WTC11 (cell line): ENCODE measurements around the gene IRAK2. TPM values are rescaled to one million over a fixed set of nuclear protein-coding genes. Genes with fewer than 3 reads are reported as not detected.

Experiments used
- ATAC-seq: fragments of 200-7000 bp; cut with Tn5 transposase; 2 replicates; pipeline ENCODE4 v1.10.0; 2021; ENCODE audit warnings: mild to moderate bottlenecking, moderate library complexity
- CTCF ChIA-PET: fragments of 300-600 bp; sonication (Branson Sonifier 250); formaldehyde crosslinking; loops from one replicate; lab custom pipeline; 2021; ENCODE audit warnings: antibody characterized with exemption; lab: Charles Lee
- POLR2A ChIA-PET: fragments of 350-600 bp; sonication (Branson Sonifier 250); formaldehyde crosslinking; loops from one replicate; lab custom pipeline; 2021; ENCODE audit warnings: antibody characterized with exemption; lab: Charles Lee
- DNase-seq: peaks from one replicate; pipeline ENCODE4 v3.0.0; 2021; ENCODE audit warnings: low spot score
- H3K27ac Mint-ChIP-seq: 2 replicates; pipeline ENCODE4 v1.8.0; 2021; ENCODE audit warnings: mixed read lengths
- H3K27me3 Mint-ChIP-seq: 2 replicates; pipeline ENCODE4 v1.8.0; 2021; ENCODE audit warnings: low read depth, mild to moderate bottlenecking, moderate library complexity, mixed read lengths
- H3K36me3 Mint-ChIP-seq: 2 replicates; pipeline ENCODE4 v1.8.0; 2021; ENCODE audit warnings: mixed read lengths
- H3K4me1 Mint-ChIP-seq: 2 replicates; pipeline ENCODE4 v1.8.0; 2022; ENCODE audit warnings: mixed read lengths
- H3K4me3 Mint-ChIP-seq: 2 replicates; pipeline ENCODE4 v1.8.0; 2021; ENCODE audit warnings: mild to moderate bottlenecking, moderate library complexity, mixed read lengths
- H3K9me3 Mint-ChIP-seq: 2 replicates; pipeline ENCODE4 v1.8.0; 2021; ENCODE audit warnings: mixed read lengths
- ARID4B ChIP-seq: sonication (generic); formaldehyde crosslinking; IDR thresholded peaks from 2 replicates; pipeline ENCODE4 v1.8.0; 2023; ENCODE audit warnings: missing genetic modification reagents, mild to moderate bottlenecking, borderline replicate concordance
- ATF3 ChIP-seq: sonication (generic); formaldehyde crosslinking; conservative IDR thresholded peaks from 2 replicates; pipeline ENCODE4 v1.8.1; 2022; ENCODE audit warnings: mild to moderate bottlenecking, missing genetic modification reagents
- ATF6 ChIP-seq: sonication (generic); formaldehyde crosslinking; IDR thresholded peaks from 2 replicates; pipeline ENCODE4 v1.8.1; 2023; ENCODE audit warnings: mild to moderate bottlenecking, missing genetic modification reagents
- EMX1 ChIP-seq: fragments of 250-450 bp; sonication (Bioruptor Pico); IDR thresholded peaks from 2 replicates; pipeline ENCODE4 v1.8.0; 2021; ENCODE audit warnings: mild to moderate bottlenecking
- ESRRA ChIP-seq: sonication (generic); formaldehyde crosslinking; IDR thresholded peaks from 2 replicates; pipeline ENCODE4 v1.8.1; 2022; ENCODE audit warnings: mild to moderate bottlenecking, missing genetic modification reagents, borderline replicate concordance
- ETV6 ChIP-seq: sonication (generic); formaldehyde crosslinking; IDR thresholded peaks from 2 replicates; pipeline ENCODE4 v1.8.1; 2022; ENCODE audit warnings: mild to moderate bottlenecking, missing genetic modification reagents
- GRHL2 ChIP-seq: fragments of 250-450 bp; sonication (Bioruptor Pico); IDR thresholded peaks from 2 replicates; pipeline ENCODE4 v1.8.0; 2022; ENCODE audit warnings: mild to moderate bottlenecking, moderate library complexity; ENCODE audit not compliant: insufficient replicate concordance, severe bottlenecking
- HMGXB4 ChIP-seq: sonication (generic); formaldehyde crosslinking; IDR thresholded peaks from 2 replicates; pipeline ENCODE4 v1.8.1; 2023; ENCODE audit warnings: mild to moderate bottlenecking, moderate library complexity, missing genetic modification reagents
- JUN ChIP-seq: sonication (generic); formaldehyde crosslinking; IDR thresholded peaks from 2 replicates; pipeline ENCODE4 v1.8.0; 2023; ENCODE audit warnings: mild to moderate bottlenecking, missing genetic modification reagents
- KAT7 ChIP-seq: sonication (generic); formaldehyde crosslinking; IDR thresholded peaks from 2 replicates; pipeline ENCODE4 v1.8.1; 2023; ENCODE audit warnings: missing genetic modification reagents, mild to moderate bottlenecking, borderline replicate concordance
- NR2C2 ChIP-seq: sonication (generic); formaldehyde crosslinking; IDR thresholded peaks from 2 replicates; pipeline ENCODE4 v1.8.0; 2022; ENCODE audit warnings: mild to moderate bottlenecking, missing genetic modification reagents
- PREB ChIP-seq: sonication (generic); formaldehyde crosslinking; IDR thresholded peaks from 2 replicates; pipeline ENCODE4 v1.8.1; 2022; ENCODE audit warnings: mild to moderate bottlenecking, missing genetic modification reagents, moderate library complexity, borderline replicate concordance
- PRRX2 ChIP-seq: fragments of 250-450 bp; sonication (Bioruptor Pico); IDR thresholded peaks from 2 replicates; pipeline ENCODE4 v1.8.0; 2021; ENCODE audit warnings: mild to moderate bottlenecking
- RORB ChIP-seq: fragments of 250-450 bp; sonication (Bioruptor Pico); IDR thresholded peaks from 2 replicates; pipeline ENCODE4 v1.9.0; 2021; ENCODE audit warnings: mild to moderate bottlenecking
- SP1 ChIP-seq: sonication (generic); formaldehyde crosslinking; conservative IDR thresholded peaks from 2 replicates; pipeline ENCODE4 v1.8.1; 2022; ENCODE audit warnings: missing genetic modification reagents
- TEAD4 ChIP-seq: sonication (generic); formaldehyde crosslinking; IDR thresholded peaks from 2 replicates; pipeline ENCODE4 v1.8.0; 2022; ENCODE audit warnings: mild to moderate bottlenecking, missing genetic modification reagents
- ZNF219 ChIP-seq: sonication (generic); formaldehyde crosslinking; IDR thresholded peaks from 2 replicates; pipeline ENCODE4 v1.8.0; 2023; ENCODE audit warnings: missing genetic modification reagents, mild to moderate bottlenecking, borderline replicate concordance
- ZNF263 ChIP-seq: sonication (generic); formaldehyde crosslinking; IDR thresholded peaks from 2 replicates; pipeline ENCODE4 v1.8.1; 2022; ENCODE audit warnings: low read depth, mild to moderate bottlenecking, moderate library complexity, missing genetic modification reagents
- ZNF425 ChIP-seq: fragments of 250-450 bp; sonication (Bioruptor Pico); conservative IDR thresholded peaks from 2 replicates; pipeline ENCODE4 v1.9.0; 2021; ENCODE audit warnings: mild to moderate bottlenecking
- total RNA-seq: library from RNA; stranded (reverse); gene quantifications from 3 replicates; pipeline ENCODE4 v1.2.3, GENCODE V29; 2021

Gene IRAK2
- total RNA-seq, 1 experiment from 2014 or later, result 1.4 TPM

- TF ChIP-seq SP1 (CRISPR knock-in tag), result no peak
- no peak for TF ChIP-seq JUN (CRISPR knock-in tag)
- no peak for TF ChIP-seq PREB (CRISPR knock-in tag)
- no peak for TF ChIP-seq ZNF219 (CRISPR knock-in tag)
- no peak for TF ChIP-seq ESRRA
- no peak for TF ChIP-seq ETV6 (CRISPR knock-in tag)
- TF ChIP-seq TEAD4 (CRISPR knock-in tag), result no peak
These were observed 109.1 kb downstream of the IRAK2 start (continued) for GRCh38 chr3:10273702-10274305.

- CTCF ChIA-PET, result interaction anchor here (1.5 kb wide), 1 partner anchor 11 kb away, joined by 8 read pairs; no protein-coding TSS in a partner anchor
- Mint-ChIP-seq H3K4me1 (no peaks in the 10 kb centered on the region), H3K27ac (no peak overlapping the region), H3K36me3 (peaks cover 49% of the 10 kb centered on the region), H3K27me3 (no peaks in the 10 kb centered on the region), H3K4me3 (no peak overlapping the region), H3K9me3 (no peaks in the 10 kb centered on the region)
- TF ChIP-seq RORB (CRISPR knock-in tag), result no peak
- no peak for TF ChIP-seq PREB (CRISPR knock-in tag)
- no peak for TF ChIP-seq EMX1 (CRISPR knock-in tag)
- TF ChIP-seq ATF6 (CRISPR knock-in tag), result no peak
- TF ChIP-seq PRRX2 (CRISPR knock-in tag), result no peak
- no peak for TF ChIP-seq ARID4B
- no peak for TF ChIP-seq KAT7 (CRISPR knock-in tag)
- TF ChIP-seq ATF3 (CRISPR knock-in tag), result no peak
- no peak for TF ChIP-seq HMGXB4 (CRISPR knock-in tag)
- no peak for TF ChIP-seq NR2C2 (CRISPR knock-in tag)
- TF ChIP-seq ZNF425 (CRISPR knock-in tag), result no peak
- TF ChIP-seq GRHL2 (CRISPR knock-in tag), result no peak
- no peak for TF ChIP-seq ZNF263 (CRISPR knock-in tag)
- DNase-seq (no peak), ATAC-seq (no peak)
- POLR2A ChIA-PET, result no interaction called here
These were observed 109.9 kb downstream of the IRAK2 start for GRCh38 chr3:10274601-10275000.
